ENCODE data around the gene PEAK3.
A peak's percentile ranks its signal among the peaks of the same experiment; 100 is the strongest.

Gene PEAK3

GRCh38 chr19:2321565-2322283 lies 39.7 kb upstream of the PEAK3 start:
- Mint-ChIP-seq H3K4me1 (peaks cover 47 to 66% of the 10 kb centered on the region in 2 donors), H3K27me3 (no peaks in the 10 kb centered on the region), H3K27ac (peak overlapping the region; percentile 77), H3K9me3 (no peaks in the 10 kb centered on the region), H3K36me3 (peaks cover 30 to 33% of the 10 kb centered on the region in 2 donors), H3K4me3 (no peak overlapping the region)
- no peak for ATAC-seq (replicated peaks)
- DNase-seq, result no peak

GRCh38 chr19:2320939-2321338 lies 39.0 kb upstream of the PEAK3 start:
- H3K27ac Mint-ChIP-seq, result peak overlapping the region; percentile 31
- no peak for DNase-seq
- H3K27me3 Mint-ChIP-seq, result no peaks in the 10 kb centered on the region
- H3K4me1 Mint-ChIP-seq, result peaks cover 49 to 66% of the 10 kb centered on the region in 2 donors
- H3K36me3 Mint-ChIP-seq, result peaks cover 26 to 27% of the 10 kb centered on the region in 2 donors
- ATAC-seq (replicated peaks), result no peak
- H3K9me3 Mint-ChIP-seq, result no peaks in the 10 kb centered on the region
- no peak overlapping the region for H3K4me3 Mint-ChIP-seq

- no peak for DNase-seq
- Mint-ChIP-seq H3K4me3 (no peak overlapping the region), H3K27ac (peak overlapping the region; percentile 71), H3K9me3 (peaks cover 3 to 4% of the 10 kb centered on the region in 2 donors), H3K4me1 (peaks cover 46 to 63% of the 10 kb centered on the region in 2 donors), H3K27me3 (no peaks in the 10 kb centered on the region), H3K36me3 (peaks cover 21% of the 10 kb centered on the region in 2 donors)
- ATAC-seq (replicated peaks), result no peak
Measured at GRCh38 chr19:2320049-2320448, 38.1 kb upstream of the PEAK3 start.

- H3K9me3 Mint-ChIP-seq, result peaks cover 7% of the 10 kb centered on the region in 2 donors
- no peaks in the 10 kb centered on the region for H3K27me3 Mint-ChIP-seq
- H3K27ac Mint-ChIP-seq, result peak overlapping the region; percentile 20
- no peak for DNase-seq
- no peak overlapping the region for H3K4me3 Mint-ChIP-seq
- no peak for ATAC-seq (replicated peaks)
- H3K4me1 Mint-ChIP-seq, result peaks cover 41 to 58% of the 10 kb centered on the region in 2 donors
- peaks cover 17 to 21% of the 10 kb centered on the region in 2 donors for H3K36me3 Mint-ChIP-seq
Measured at GRCh38 chr19:2319551-2319950, 37.6 kb upstream of the PEAK3 start.

GRCh38 chr19:2318923-2319322 lies 36.9 kb upstream of the PEAK3 start:
- peaks cover 11 to 15% of the 10 kb centered on the region in 2 donors for H3K36me3 Mint-ChIP-seq
- H3K4me1 Mint-ChIP-seq, result peaks cover 36 to 52% of the 10 kb centered on the region in 2 donors
- no peak for DNase-seq
- H3K4me3 Mint-ChIP-seq, result peak overlapping the region in 1 of 2 donors; percentile 3
- ATAC-seq (replicated peaks), result peak in 1 of 2 donors; percentile 17
- H3K9me3 Mint-ChIP-seq, result peaks cover 7 to 9% of the 10 kb centered on the region in 2 donors
- no peaks in the 10 kb centered on the region for H3K27me3 Mint-ChIP-seq
- no peak overlapping the region for H3K27ac Mint-ChIP-seq

- DNase-seq, result no peak
- Mint-ChIP-seq H3K4me3 (no peak overlapping the region), H3K27me3 (peaks cover 6 to 7% of the 10 kb centered on the region in 2 donors), H3K4me1 (peaks cover 34 to 49% of the 10 kb centered on the region in 2 donors), H3K9me3 (peaks cover 7 to 9% of the 10 kb centered on the region in 2 donors), H3K36me3 (peaks cover 5 to 6% of the 10 kb centered on the region in 2 donors), H3K27ac (peak overlapping the region; percentile 33)
- no peak for ATAC-seq (replicated peaks)
Measured at GRCh38 chr19:2317756-2318155, 35.8 kb upstream of the PEAK3 start.

GRCh38 chr19:2317300-2317699 lies 35.3 kb upstream of the PEAK3 start:
- peak overlapping the region; percentile 33 for H3K27ac Mint-ChIP-seq
- no peak for DNase-seq
- H3K4me1 Mint-ChIP-seq, result peaks cover 34 to 49% of the 10 kb centered on the region in 2 donors

GRCh38 chr19:2315818-2316353 lies 33.9 kb upstream of the PEAK3 start:
- H3K9me3 Mint-ChIP-seq, result peaks cover 7 to 9% of the 10 kb centered on the region in 2 donors
- peaks cover 34 to 49% of the 10 kb centered on the region in 2 donors for H3K4me1 Mint-ChIP-seq
- peak overlapping the region; percentile 68 for H3K27ac Mint-ChIP-seq
- ATAC-seq (replicated peaks), result peak; percentile 79 to 82
- peaks cover 2 to 5% of the 10 kb centered on the region in 2 donors for H3K36me3 Mint-ChIP-seq
- peaks cover 7% of the 10 kb centered on the region in 2 donors for H3K27me3 Mint-ChIP-seq
- H3K4me3 Mint-ChIP-seq, result peak overlapping the region; percentile 20 to 30
- peak; percentile 51 for DNase-seq

More at GRCh38 chr19:2317300-2317699, 35.3 kb upstream of the PEAK3 start:
- Mint-ChIP-seq H3K27me3 (peaks cover 7% of the 10 kb centered on the region in 2 donors), H3K4me3 (no peak overlapping the region), H3K9me3 (peaks cover 7 to 9% of the 10 kb centered on the region in 2 donors), H3K36me3 (peaks cover 5 to 6% of the 10 kb centered on the region in 2 donors)
- ATAC-seq (replicated peaks), result no peak

GRCh38 chr19:2315121-2315817 lies 33.3 kb upstream of the PEAK3 start:
- H3K36me3 Mint-ChIP-seq, result peaks cover 0 to 5% of the 10 kb centered on the region in 2 donors
- peaks cover 7 to 13% of the 10 kb centered on the region in 2 donors for H3K27me3 Mint-ChIP-seq
- H3K27ac Mint-ChIP-seq, result peak overlapping the region; percentile 68
- peak overlapping the region; percentile 20 to 30 for H3K4me3 Mint-ChIP-seq
- peaks cover 34 to 49% of the 10 kb centered on the region in 2 donors for H3K4me1 Mint-ChIP-seq
- ATAC-seq (replicated peaks), result no peak
- DNase-seq, result no peak
- peaks cover 7 to 9% of the 10 kb centered on the region in 2 donors for H3K9me3 Mint-ChIP-seq

- peaks cover 0 to 5% of the 10 kb centered on the region in 2 donors for H3K36me3 Mint-ChIP-seq
- no peak for ATAC-seq (replicated peaks)
- H3K27ac Mint-ChIP-seq, result peak overlapping the region; percentile 37
- no peak for DNase-seq
- peaks cover 7 to 9% of the 10 kb centered on the region in 2 donors for H3K9me3 Mint-ChIP-seq
- H3K4me1 Mint-ChIP-seq, result peaks cover 28 to 43% of the 10 kb centered on the region in 2 donors
- H3K4me3 Mint-ChIP-seq, result no peak overlapping the region
- H3K27me3 Mint-ChIP-seq, result peaks cover 12 to 32% of the 10 kb centered on the region in 2 donors
Measured at GRCh38 chr19:2312820-2313501, 31.0 kb upstream of the PEAK3 start.

- ATAC-seq (replicated peaks), result no peak
- Mint-ChIP-seq H3K27me3 (peaks cover 19 to 45% of the 10 kb centered on the region in 2 donors), H3K27ac (no peak overlapping the region)
Measured at GRCh38 chr19:2311093-2311492, 29.1 kb upstream of the PEAK3 start.

GRCh38 chr19:2309734-2310362 lies 27.9 kb upstream of the PEAK3 start:
- H3K9me3 Mint-ChIP-seq, result peaks cover under 1 to 4% of the 10 kb centered on the region in 2 donors
- H3K4me3 Mint-ChIP-seq, result no peak overlapping the region
- H3K27ac Mint-ChIP-seq, result no peak overlapping the region
- peaks cover 20 to 44% of the 10 kb centered on the region in 2 donors for H3K4me1 Mint-ChIP-seq
- H3K36me3 Mint-ChIP-seq, result peaks cover 0 to under 1% of the 10 kb centered on the region in 2 donors
- ATAC-seq (replicated peaks) (no peak), DNase-seq (no peak)
- H3K27me3 Mint-ChIP-seq, result peaks cover 23 to 45% of the 10 kb centered on the region in 2 donors

More at GRCh38 chr19:2311093-2311492, 29.1 kb upstream of the PEAK3 start:
- no peak for DNase-seq
- Mint-ChIP-seq H3K9me3 (peaks cover 7 to 9% of the 10 kb centered on the region in 2 donors), H3K36me3 (peaks cover 0 to 5% of the 10 kb centered on the region in 2 donors), H3K4me3 (no peak overlapping the region), H3K4me1 (peaks cover 25 to 46% of the 10 kb centered on the region in 2 donors)

- ATAC-seq (replicated peaks), result peak; percentile 18 to 45
- H3K4me3 Mint-ChIP-seq, result peak within 1 kb of the TSS; percentile 76 to 79
- H3K27me3 Mint-ChIP-seq, result peaks cover 19 to 42% of the 10 kb centered on the region in 2 donors
- H3K4me1 Mint-ChIP-seq, result peaks cover 21 to 46% of the 10 kb centered on the region in 2 donors
- peak within 1 kb of the TSS; percentile 85 for H3K27ac Mint-ChIP-seq
- H3K36me3 Mint-ChIP-seq, result peaks cover 0 to 2% of the 10 kb centered on the region in 2 donors
- no peak for DNase-seq
- no peaks in the 10 kb centered on the region for H3K9me3 Mint-ChIP-seq
Measured at GRCh38 chr19:2308114-2308556, 26.2 kb upstream of the PEAK3 start, which contains the start of gene LINGO3. Gene LINGO3 (minus strand): TSS chr19:2308154. CDS start chr19:2291776, 16,378 bp downstream.

Measured in stimulated activated naive B cell treated with anti-CD40 and anti-IgM and Interleukin-4, amounts not matched to agents 10 μg/mL and 1 μg/mL and 100 μg/mL, for 72 hours (primary cell).